ENCODE results near the gene PEX13.

- TF ChIP-seq NFE2L2 (IDR thresholded peaks at IDR 0.05; ENCODE audit: low read depth, low read length): no peak
- no peak for TF ChIP-seq CTCF (conservative IDR thresholded peaks at IDR 0.05; ENCODE audit: low read depth, low read length)
- no peak; the same call in 1 of the 2 replicates for TF ChIP-seq POLR2A (IDR thresholded peaks at IDR 0.05; ENCODE audit: low read depth, low read length)
- TF ChIP-seq MXI1 (IDR thresholded peaks at IDR 0.05; ENCODE audit: borderline replicate concordance, low read depth, low read length): peak; percentile 71; the same call in 1 of the 2 replicates
- no peak for TF ChIP-seq RFX5 (IDR thresholded peaks at IDR 0.05; ENCODE audit: low read depth, low read length)
- no peak for TF ChIP-seq RCOR1 (IDR thresholded peaks at IDR 0.05; ENCODE audit: insufficient replicate concordance, low read length)
- TF ChIP-seq RAD21 (IDR thresholded peaks at IDR 0.05; ENCODE audit: low read length): no peak
Measured at GRCh38 chr2:61017003-61017555, 441 bp upstream of the PEX13 start.
